Fibroblast of villous mesenchyme (primary cell): Measurements from ENCODE around the gene CBX7. TPM values are rescaled to one million over a fixed set of nuclear protein-coding genes. Genes with fewer than 3 reads are reported as not detected.
A peak's percentile ranks its signal among the peaks of the same experiment; 100 is the strongest.

Experiments
- DNase-seq: peaks from one replicate; pipeline ENCODE4 v3.0.0-alpha.2; 2010; ENCODE audit warnings: low read depth
- H3K4me3 ChIP-seq: 2 replicates; pipeline ENCODE4 v1.5.1; 2011; ENCODE audit warnings: low read depth, mild to moderate bottlenecking, low read length
- CTCF ChIP-seq: IDR thresholded peaks from 2 replicates; pipeline ENCODE4 v1.5.1; 2012; ENCODE audit warnings: low read depth, mild to moderate bottlenecking, low read length; ENCODE audit not compliant: insufficient read depth
- total RNA-seq: library from RNA; depleted of rRNA; stranded (reverse); fragments of >200 nt; gene quantifications from 2 replicates; pipeline ENCODE4 v1.2.3, GENCODE V29; 2012

Gene CBX7
- total RNA-seq, 1 donor = 5.2 TPM

DNA sequence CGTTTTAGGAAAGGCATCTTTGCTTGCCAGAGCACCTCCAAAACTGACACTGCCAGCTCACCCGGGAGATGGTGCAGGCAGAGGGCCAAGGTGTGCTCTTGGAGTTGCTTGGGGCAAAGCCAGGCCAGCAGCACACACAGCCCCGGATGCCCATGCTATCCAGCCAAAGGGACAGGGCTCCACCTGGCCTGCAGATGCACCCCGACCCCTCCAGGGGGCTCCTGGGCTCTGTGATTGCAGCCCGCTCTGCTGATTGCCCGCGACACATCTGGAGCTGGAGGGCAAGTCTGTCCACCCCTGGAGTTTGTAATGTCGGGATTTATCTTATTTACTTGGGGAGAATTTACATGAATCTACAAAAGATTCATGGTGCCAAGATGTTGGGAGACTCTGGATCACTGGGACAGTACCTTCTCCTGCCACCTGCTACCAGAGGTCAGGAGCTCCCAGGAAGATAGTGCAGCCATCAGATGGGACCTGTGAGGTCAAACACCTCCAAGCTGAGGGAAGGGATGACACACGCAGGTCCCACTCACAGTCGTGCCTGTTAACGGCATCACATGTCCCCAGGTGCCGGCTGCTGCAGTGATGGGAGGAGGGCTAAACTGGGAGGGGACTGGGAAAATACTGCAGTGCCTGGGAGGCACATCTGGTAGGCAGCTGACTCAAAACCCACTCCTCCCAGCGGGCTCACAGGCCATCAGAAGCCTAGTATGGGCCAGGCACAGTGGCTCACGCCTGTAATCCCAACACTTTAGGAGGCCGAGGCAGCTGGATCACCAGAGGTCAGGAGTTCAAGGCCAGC is 17.2 kb downstream of the CBX7 start:
- peak; percentile 50 for DNase-seq
- no peak overlapping the region for H3K4me3 ChIP-seq
- peak; percentile 75 for TF ChIP-seq CTCF

GRCh38 chr22:39134366-39135091 is 18.0 kb downstream of the CBX7 start:
- no peak for DNase-seq
- no peak overlapping the region for H3K4me3 ChIP-seq
- no peak for TF ChIP-seq CTCF

- no peak for DNase-seq
- no peak for TF ChIP-seq CTCF
- no peak overlapping the region for H3K4me3 ChIP-seq
Observed at GRCh38 chr22:39133871-39134270, 18.6 kb downstream of the CBX7 start.

GRCh38 chr22:39132871-39133524 is 19.5 kb downstream of the CBX7 start:
- TF ChIP-seq CTCF = no peak
- DNase-seq = no peak
- H3K4me3 ChIP-seq = no peak overlapping the region

GRCh38 chr22:39132281-39132680 is 20.2 kb downstream of the CBX7 start:
- no peak for TF ChIP-seq CTCF
- no peak for DNase-seq
- no peak overlapping the region for H3K4me3 ChIP-seq

GRCh38 chr22:39130892-39131855 is 21.3 kb downstream of the CBX7 start:
- DNase-seq = peak; percentile 35
- no peak overlapping the region for H3K4me3 ChIP-seq
- no peak for TF ChIP-seq CTCF
